GM10266 (cell line): ENCODE data around the gene SYNGR4.

Source experiments
- DNase-seq: peaks from one replicate; pipeline ENCODE4 v3.0.0; 2012; ENCODE audit errors: extremely low spot score
- CTCF ChIP-seq: IDR thresholded peaks from 2 replicates; pipeline ENCODE4 v1.5.1; 2012; ENCODE audit warnings: mild to moderate bottlenecking, low read depth; ENCODE audit not compliant: control insufficient read depth, insufficient read depth; ENCODE audit errors: missing control alignments

Gene SYNGR4

GRCh38 chr19:48373567-48373966 is 9.4 kb downstream of the SYNGR4 start:
- no peak for TF ChIP-seq CTCF
- no peak for DNase-seq

GRCh38 chr19:48378194-48378570 is 14.0 kb downstream of the SYNGR4 start:
- DNase-seq, result no peak
- no peak for TF ChIP-seq CTCF

GRCh38 chr19:48379058-48379457 is 14.9 kb downstream of the SYNGR4 start:
- TF ChIP-seq CTCF, result no peak
- no peak for DNase-seq

- no peak for DNase-seq
- no peak for TF ChIP-seq CTCF
Measured at GRCh38 chr19:48381178-48381950, 17.2 kb downstream of the SYNGR4 start.

- no peak for DNase-seq
- TF ChIP-seq CTCF, result no peak
Measured at GRCh38 chr19:48382286-48382685, 18.1 kb downstream of the SYNGR4 start.

GRCh38 chr19:48385461-48386087 is 21.4 kb downstream of the SYNGR4 start:
- DNase-seq, result no peak
- no peak for TF ChIP-seq CTCF

GRCh38 chr19:48386981-48387380 is 22.8 kb downstream of the SYNGR4 start:
- no peak for DNase-seq
- TF ChIP-seq CTCF, result no peak
